Measurements from ENCODE around the gene PSPN. TPM values are rescaled to one million over a fixed set of nuclear protein-coding genes. Genes with fewer than 3 reads are reported as not detected.
A peak's percentile ranks its signal among the peaks of the same experiment; 100 is the strongest.

PSPN gene
- total and polyA plus RNA-seq, 9 of the 15 experiments (the other 6 are each of a cell fraction or from before 2014, with no cell fraction given) = 0.21 to 1.1 (median 0.58) TPM

- peak; percentile 95 for TF ChIP-seq ZBTB40 (IDR thresholded peaks at IDR 0.05)
- no peak for TF ChIP-seq ZBTB40 (CRISPR knock-in tag; IDR thresholded peaks at IDR 0.05)
- no peak for TF ChIP-seq ZNF699 (CRISPR knock-in tag; IDR thresholded peaks at IDR 0.05; ENCODE audit: insufficient replicate concordance)
- peak in 1 of 2 experiments; percentile 79; a peak in 2 of 4 replicates for TF ChIP-seq HDAC1 (IDR thresholded peaks at IDR 0.05)
- TF ChIP-seq, protein P1, sequence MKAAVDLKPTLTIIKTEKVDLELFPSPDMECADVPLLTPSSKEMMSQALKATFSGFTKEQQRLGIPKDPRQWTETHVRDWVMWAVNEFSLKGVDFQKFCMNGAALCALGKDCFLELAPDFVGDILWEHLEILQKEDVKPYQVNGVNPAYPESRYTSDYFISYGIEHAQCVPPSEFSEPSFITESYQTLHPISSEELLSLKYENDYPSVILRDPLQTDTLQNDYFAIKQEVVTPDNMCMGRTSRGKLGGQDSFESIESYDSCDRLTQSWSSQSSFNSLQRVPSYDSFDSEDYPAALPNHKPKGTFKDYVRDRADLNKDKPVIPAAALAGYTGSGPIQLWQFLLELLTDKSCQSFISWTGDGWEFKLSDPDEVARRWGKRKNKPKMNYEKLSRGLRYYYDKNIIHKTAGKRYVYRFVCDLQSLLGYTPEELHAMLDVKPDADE (conservative IDR thresholded peaks at IDR 0.05; ENCODE audit: control insufficient read depth, low read depth, low read length) = peak; percentile 84
- peak; percentile 86 for TF ChIP-seq C11orf30 (IDR thresholded peaks at IDR 0.05; ENCODE audit: low read depth)
- TF ChIP-seq POLR2AphosphoS5 (IDR thresholded peaks at IDR 0.05; ENCODE audit: control insufficient read depth, insufficient read depth, low read depth, low read length) = peak; percentile 26; the same call in 1 of the 2 replicates
- 0 out of 2 replicates have a peak, but pooled peaks have one; percentile 35 for TF ChIP-seq DIDO1 (tag; IDR thresholded peaks at IDR 0.05; ENCODE audit: low read depth)
- TF ChIP-seq, protein P2, sequence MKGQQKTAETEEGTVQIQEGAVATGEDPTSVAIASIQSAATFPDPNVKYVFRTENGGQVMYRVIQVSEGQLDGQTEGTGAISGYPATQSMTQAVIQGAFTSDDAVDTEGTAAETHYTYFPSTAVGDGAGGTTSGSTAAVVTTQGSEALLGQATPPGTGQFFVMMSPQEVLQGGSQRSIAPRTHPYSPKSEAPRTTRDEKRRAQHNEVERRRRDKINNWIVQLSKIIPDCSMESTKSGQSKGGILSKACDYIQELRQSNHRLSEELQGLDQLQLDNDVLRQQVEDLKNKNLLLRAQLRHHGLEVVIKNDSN (CRISPR knock-in tag; IDR thresholded peaks at IDR 0.05) = no peak
- TF ChIP-seq, protein P3, sequence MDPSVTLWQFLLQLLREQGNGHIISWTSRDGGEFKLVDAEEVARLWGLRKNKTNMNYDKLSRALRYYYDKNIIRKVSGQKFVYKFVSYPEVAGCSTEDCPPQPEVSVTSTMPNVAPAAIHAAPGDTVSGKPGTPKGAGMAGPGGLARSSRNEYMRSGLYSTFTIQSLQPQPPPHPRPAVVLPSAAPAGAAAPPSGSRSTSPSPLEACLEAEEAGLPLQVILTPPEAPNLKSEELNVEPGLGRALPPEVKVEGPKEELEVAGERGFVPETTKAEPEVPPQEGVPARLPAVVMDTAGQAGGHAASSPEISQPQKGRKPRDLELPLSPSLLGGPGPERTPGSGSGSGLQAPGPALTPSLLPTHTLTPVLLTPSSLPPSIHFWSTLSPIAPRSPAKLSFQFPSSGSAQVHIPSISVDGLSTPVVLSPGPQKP (CRISPR knock-in tag; IDR thresholded peaks at IDR 0.05) = no peak
- peak; percentile 20 to 40 (median 39); a peak in 4 of 6 replicates for TF ChIP-seq CTCF (IDR thresholded peaks at IDR 0.05 in 2 of 3, conservative IDR thresholded peaks at IDR 0.05 in 1 of 3; ENCODE audit: insufficient read depth in 2 of 3, low read depth in 1 of 3, low read length in 3 of 3)
These were observed 17.6 kb upstream of the PSPN start, which contains the start of gene GTF2F1 (continued) for GRCh38 chr19:6393074-6393982.
